ENCODE data around the gene LCOR.
A peak's percentile ranks its signal among the peaks of the same experiment; 100 is the strongest.

The LCOR gene

DNA sequence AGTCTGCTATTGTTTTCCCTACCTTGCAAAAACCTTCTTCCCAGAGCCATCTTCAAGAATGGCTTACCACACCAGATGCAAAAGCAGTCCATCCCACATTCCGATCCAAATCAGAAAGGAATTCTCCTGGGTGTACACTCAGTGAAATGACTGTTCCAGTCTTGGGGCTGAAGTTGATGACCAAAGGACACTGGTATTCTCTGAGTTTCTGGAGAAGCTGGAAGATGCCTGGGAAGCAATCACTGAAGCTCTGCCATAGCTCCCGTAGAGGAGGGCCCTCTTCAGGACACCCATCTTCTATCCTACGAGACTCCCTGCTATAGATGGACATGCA is 155.7 kb downstream of the LCOR start:
- no peak overlapping the region for H3K4me3 ChIP-seq (ENCODE audit: low read depth, low read length)
- TF ChIP-seq, protein P1, sequence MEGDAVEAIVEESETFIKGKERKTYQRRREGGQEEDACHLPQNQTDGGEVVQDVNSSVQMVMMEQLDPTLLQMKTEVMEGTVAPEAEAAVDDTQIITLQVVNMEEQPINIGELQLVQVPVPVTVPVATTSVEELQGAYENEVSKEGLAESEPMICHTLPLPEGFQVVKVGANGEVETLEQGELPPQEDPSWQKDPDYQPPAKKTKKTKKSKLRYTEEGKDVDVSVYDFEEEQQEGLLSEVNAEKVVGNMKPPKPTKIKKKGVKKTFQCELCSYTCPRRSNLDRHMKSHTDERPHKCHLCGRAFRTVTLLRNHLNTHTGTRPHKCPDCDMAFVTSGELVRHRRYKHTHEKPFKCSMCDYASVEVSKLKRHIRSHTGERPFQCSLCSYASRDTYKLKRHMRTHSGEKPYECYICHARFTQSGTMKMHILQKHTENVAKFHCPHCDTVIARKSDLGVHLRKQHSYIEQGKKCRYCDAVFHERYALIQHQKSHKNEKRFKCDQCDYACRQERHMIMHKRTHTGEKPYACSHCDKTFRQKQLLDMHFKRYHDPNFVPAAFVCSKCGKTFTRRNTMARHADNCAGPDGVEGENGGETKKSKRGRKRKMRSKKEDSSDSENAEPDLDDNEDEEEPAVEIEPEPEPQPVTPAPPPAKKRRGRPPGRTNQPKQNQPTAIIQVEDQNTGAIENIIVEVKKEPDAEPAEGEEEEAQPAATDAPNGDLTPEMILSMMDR (IDR thresholded peaks at IDR 0.05; ENCODE audit: low read depth, low read length, missing control alignments) = no peak
- in situ Hi-C loops (cut with HindIII; ENCODE audit: low sequenced_read_pairs) = no loop called here
- DNase-seq (ENCODE audit: low read depth) = no peak

DNA sequence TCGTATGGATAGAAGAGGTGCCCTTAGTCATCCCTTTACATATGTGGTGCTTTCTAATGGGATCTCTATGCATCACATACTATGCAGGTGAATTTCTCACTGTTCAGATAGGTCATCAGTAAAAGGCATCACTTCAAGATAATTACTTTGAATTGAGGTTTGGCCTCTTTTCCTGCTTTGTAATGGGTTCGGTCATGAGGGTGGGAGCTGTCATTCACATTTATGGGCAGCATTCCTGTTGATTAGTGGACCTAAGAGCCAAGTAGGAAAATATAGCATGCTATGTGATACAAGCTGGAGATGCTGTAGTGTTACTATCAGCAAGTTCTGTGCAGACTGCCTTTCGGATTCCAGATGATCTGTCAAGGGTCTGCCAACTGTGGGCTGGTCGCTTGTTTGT is 156.3 kb downstream of the LCOR start:
- in situ Hi-C loops (cut with HindIII; ENCODE audit: low sequenced_read_pairs) = no loop called here
- no peak overlapping the region for H3K4me3 ChIP-seq (ENCODE audit: low read depth, low read length)
- TF ChIP-seq, protein P1 (IDR thresholded peaks at IDR 0.05; ENCODE audit: low read depth, low read length, missing control alignments) = no peak
- no peak for DNase-seq (ENCODE audit: low read depth)

DNA sequence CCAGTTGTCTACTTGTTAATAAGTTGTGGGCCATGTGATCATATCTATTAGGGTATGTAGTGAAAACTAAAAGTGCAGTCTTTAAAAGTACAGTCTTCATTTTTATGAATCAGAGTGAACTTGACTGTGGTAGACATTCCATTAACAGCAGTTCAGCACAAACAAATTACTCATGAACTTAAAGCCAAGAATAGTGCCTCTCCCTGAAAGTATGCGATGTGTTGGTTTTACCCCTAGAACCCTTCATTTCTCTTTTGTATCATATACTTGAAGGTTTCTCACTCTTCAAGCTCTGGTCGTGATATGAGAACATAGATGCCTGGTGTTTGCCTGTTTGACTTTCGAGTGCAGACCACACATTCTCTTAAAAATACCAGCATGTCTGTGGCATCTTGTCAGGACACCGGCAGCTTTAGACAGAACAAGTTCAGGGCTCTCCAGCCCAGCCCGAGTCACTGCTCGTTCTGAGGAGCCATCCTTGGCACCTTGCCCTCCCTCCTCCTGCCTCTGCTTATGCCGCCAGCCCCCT is 159.3 kb downstream of the LCOR start:
- TF ChIP-seq, protein P1 (IDR thresholded peaks at IDR 0.05; ENCODE audit: low read depth, low read length, missing control alignments) = no peak
- in situ Hi-C loops (cut with HindIII; ENCODE audit: low sequenced_read_pairs) = no loop called here
- peak; percentile 45 for DNase-seq (ENCODE audit: low read depth)
- H3K4me3 ChIP-seq (ENCODE audit: low read depth, low read length) = no peak overlapping the region

DNA sequence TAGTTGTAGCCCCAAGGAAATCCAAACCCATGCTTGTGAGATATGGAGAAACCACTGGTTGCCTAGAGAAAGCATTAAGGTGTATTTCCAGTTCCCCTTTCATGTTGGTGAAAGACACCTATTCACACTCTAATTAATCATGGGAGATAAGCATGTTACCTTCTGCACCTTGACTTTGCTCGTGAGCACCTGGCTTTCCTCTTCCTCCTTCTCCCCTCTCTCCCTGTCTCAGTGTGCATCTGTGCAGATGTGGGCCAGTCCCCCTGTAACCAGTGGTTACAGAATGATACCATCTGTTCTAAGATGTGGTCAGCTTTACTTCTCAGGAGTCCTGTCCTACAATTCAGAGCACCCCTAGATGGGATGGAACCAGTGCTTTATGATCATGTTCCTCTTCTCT is 160.6 kb downstream of the LCOR start:
- in situ Hi-C loops (cut with HindIII; ENCODE audit: low sequenced_read_pairs) = no loop called here
- TF ChIP-seq, protein P1 (IDR thresholded peaks at IDR 0.05; ENCODE audit: low read depth, low read length, missing control alignments) = no peak
- no peak overlapping the region for H3K4me3 ChIP-seq (ENCODE audit: low read depth, low read length)
- no peak for DNase-seq (ENCODE audit: low read depth)

DNA sequence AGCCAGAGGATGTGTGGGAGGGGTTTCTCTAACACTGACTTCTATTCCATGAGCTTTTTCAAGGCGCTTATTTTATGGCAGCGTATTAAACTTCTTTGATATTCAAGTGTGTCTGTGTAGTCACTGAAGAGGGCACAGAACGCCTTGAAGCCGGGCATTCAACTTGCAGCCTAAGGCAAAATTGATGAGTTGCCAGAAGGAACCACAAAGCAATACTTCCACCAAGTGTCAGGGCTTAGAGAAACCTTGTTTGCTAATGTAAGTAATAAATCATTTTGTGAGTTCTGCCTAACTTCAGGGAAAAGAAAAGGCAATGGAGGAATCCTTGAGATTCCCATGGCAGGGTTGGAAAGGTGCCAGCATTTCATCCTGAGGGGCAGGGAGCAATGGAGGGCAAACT is 163.8 kb downstream of the LCOR start:
- TF ChIP-seq, protein P1 (IDR thresholded peaks at IDR 0.05; ENCODE audit: low read depth, low read length, missing control alignments) = no peak
- H3K4me3 ChIP-seq (ENCODE audit: low read depth, low read length) = no peak overlapping the region
- peak; percentile 13 for DNase-seq (ENCODE audit: low read depth)
- in situ Hi-C loops (cut with HindIII; ENCODE audit: low sequenced_read_pairs) = no loop called here

DNA sequence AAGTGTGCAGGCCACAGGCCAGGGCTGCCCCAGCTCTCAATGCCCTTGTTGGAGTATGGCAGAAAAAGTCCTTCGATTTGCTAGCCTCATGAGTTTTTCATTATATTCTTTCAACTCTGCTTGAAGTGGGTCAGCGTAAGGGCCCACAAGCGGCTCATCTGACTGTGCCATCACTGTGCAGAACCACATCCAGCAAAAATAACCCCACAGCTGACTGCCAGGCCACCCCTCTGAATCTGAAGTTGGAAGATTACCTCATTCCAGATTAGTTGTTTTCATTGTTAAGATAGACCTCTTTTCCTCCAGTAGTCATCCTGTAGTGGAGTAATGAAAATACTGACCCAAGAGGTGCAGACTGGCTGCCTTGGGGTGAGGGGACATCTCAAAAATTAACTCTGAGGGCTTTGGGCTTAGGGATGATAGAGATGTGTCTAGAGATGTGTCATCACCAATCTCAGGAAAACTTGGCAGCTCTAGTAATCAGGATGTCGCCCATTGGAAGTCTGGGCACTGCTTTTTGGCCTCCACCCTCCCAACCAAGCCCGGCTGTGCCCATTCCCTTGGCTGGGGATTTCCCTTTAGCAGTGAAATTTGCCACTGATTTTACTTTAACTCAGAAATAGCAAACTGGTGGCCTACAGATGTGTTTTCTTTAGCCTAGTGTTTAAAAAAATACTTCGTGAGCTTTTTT is 164.3 kb downstream of the LCOR start:
- TF ChIP-seq, protein P1 (IDR thresholded peaks at IDR 0.05; ENCODE audit: low read depth, low read length, missing control alignments) = no peak
- H3K4me3 ChIP-seq (ENCODE audit: low read depth, low read length) = no peak overlapping the region
- in situ Hi-C loops (cut with HindIII; ENCODE audit: low sequenced_read_pairs) = no loop called here
- DNase-seq (ENCODE audit: low read depth) = no peak

Measured in astrocyte of the cerebellum (primary cell).